ENCODE data around the gene PLXNA4. TPM values are rescaled to one million over a fixed set of nuclear protein-coding genes. Genes with fewer than 3 reads are reported as not detected.

The PLXNA4 gene
- total and polyA plus RNA-seq, 4 donors = 0.63 to 4.6 (median 2.1) TPM

- no peak for TF ChIP-seq CTCF (IDR thresholded peaks at IDR 0.05; ENCODE audit: control extremely low read depth, extremely low read depth)
- ATAC-seq (ENCODE audit: insufficient read depth, low FRiP score) = no peak
- H3K27ac ChIP-seq (ENCODE audit: low read depth in 1 of 2, low read length in 1 of 2) = no peak overlapping the region
- peaks cover 0 to 4% (median 0%) of the 10 kb centered on the region in 3 donors for H3K27me3 ChIP-seq (ENCODE audit: control insufficient read depth in 3 of 3, insufficient read depth in 3 of 3, low read length in 2 of 3)
- no peaks in the 10 kb centered on the region for H3K9me3 ChIP-seq (ENCODE audit: control insufficient read depth in 4 of 4, insufficient read depth in 3 of 4, low read length in 3 of 4)
- peaks cover 0 to 8% (median 0%) of the 10 kb centered on the region in 5 donors for H3K4me1 ChIP-seq (ENCODE audit: control insufficient read depth in 5 of 5, insufficient read depth in 5 of 5, low read length in 5 of 5)
- H3K4me3 ChIP-seq = no peak overlapping the region
- no peak overlapping the region for H3K9ac ChIP-seq (ENCODE audit: insufficient read depth in 1 of 2, low read length in 2 of 2)
- no peak for DNase-seq
- 48 to 49% methylated on average over 2 of the region's 2 CpGs for WGBS, 2 donors
- H3K36me3 ChIP-seq (ENCODE audit: control insufficient read depth in 4 of 4, insufficient read depth in 4 of 4, low read length in 4 of 4) = no peaks in the 10 kb centered on the region
Observed at GRCh38 chr7:132461032-132461592, 115.2 kb downstream of the PLXNA4 start.

- no peak for ATAC-seq (ENCODE audit: insufficient read depth, low FRiP score)
- TF ChIP-seq CTCF (IDR thresholded peaks at IDR 0.05; ENCODE audit: control extremely low read depth, extremely low read depth) = no peak
- no peak overlapping the region for H3K4me3 ChIP-seq
- H3K36me3 ChIP-seq (ENCODE audit: control insufficient read depth in 4 of 4, insufficient read depth in 4 of 4, low read length in 4 of 4) = no peaks in the 10 kb centered on the region
- H3K9ac ChIP-seq (ENCODE audit: insufficient read depth in 1 of 2, low read length in 2 of 2) = no peak overlapping the region
- H3K27me3 ChIP-seq (ENCODE audit: control insufficient read depth in 3 of 3, insufficient read depth in 3 of 3, low read length in 2 of 3) = peaks cover 0 to 4% (median 0%) of the 10 kb centered on the region in 3 donors
- DNase-seq = no peak
- WGBS, 2 donors = 89 to 94% methylated on average over 10 of the region's 10 CpGs
- peaks cover 0 to 3% (median 0%) of the 10 kb centered on the region in 5 donors for H3K4me1 ChIP-seq (ENCODE audit: control insufficient read depth in 5 of 5, insufficient read depth in 5 of 5, low read length in 5 of 5)
- peaks cover 0 to 2% (median 0%) of the 10 kb centered on the region in 4 donors for H3K9me3 ChIP-seq (ENCODE audit: control insufficient read depth in 4 of 4, insufficient read depth in 3 of 4, low read length in 3 of 4)
- H3K27ac ChIP-seq (ENCODE audit: low read depth in 1 of 2, low read length in 1 of 2) = no peak overlapping the region
Observed at GRCh38 chr7:132458729-132459128, 117.5 kb downstream of the PLXNA4 start.

- WGBS, 2 donors = 79 to 86% methylated on average over 3 of the region's 3 CpGs
- H3K27ac ChIP-seq (ENCODE audit: low read depth in 1 of 2, low read length in 1 of 2) = no peak overlapping the region
- no peak for ATAC-seq (ENCODE audit: insufficient read depth, low FRiP score)
- no peak overlapping the region for H3K4me3 ChIP-seq
- TF ChIP-seq CTCF (IDR thresholded peaks at IDR 0.05; ENCODE audit: control extremely low read depth, extremely low read depth) = no peak
- H3K9ac ChIP-seq (ENCODE audit: insufficient read depth in 1 of 2, low read length in 2 of 2) = no peak overlapping the region
- H3K9me3 ChIP-seq (ENCODE audit: control insufficient read depth in 4 of 4, insufficient read depth in 3 of 4, low read length in 3 of 4) = peaks cover 0 to 2% (median 0%) of the 10 kb centered on the region in 4 donors
- peaks cover 0 to 4% (median 0%) of the 10 kb centered on the region in 3 donors for H3K27me3 ChIP-seq (ENCODE audit: control insufficient read depth in 3 of 3, insufficient read depth in 3 of 3, low read length in 2 of 3)
- DNase-seq = no peak
- no peaks in the 10 kb centered on the region for H3K4me1 ChIP-seq (ENCODE audit: control insufficient read depth in 5 of 5, insufficient read depth in 5 of 5, low read length in 5 of 5)
- H3K36me3 ChIP-seq (ENCODE audit: control insufficient read depth in 4 of 4, insufficient read depth in 4 of 4, low read length in 4 of 4) = no peaks in the 10 kb centered on the region
Observed at GRCh38 chr7:132457658-132458057, 118.6 kb downstream of the PLXNA4 start.

- H3K9ac ChIP-seq (ENCODE audit: insufficient read depth in 1 of 2, low read length in 2 of 2) = no peak overlapping the region
- H3K36me3 ChIP-seq (ENCODE audit: control insufficient read depth in 4 of 4, insufficient read depth in 4 of 4, low read length in 4 of 4) = no peaks in the 10 kb centered on the region
- no peak overlapping the region for H3K27ac ChIP-seq (ENCODE audit: low read depth in 1 of 2, low read length in 1 of 2)
- peaks cover 0 to 8% (median 0%) of the 10 kb centered on the region in 4 donors for H3K9me3 ChIP-seq (ENCODE audit: control insufficient read depth in 4 of 4, insufficient read depth in 3 of 4, low read length in 3 of 4)
- H3K4me3 ChIP-seq = no peak overlapping the region
- ATAC-seq (ENCODE audit: insufficient read depth, low FRiP score) (no peak), DNase-seq (no peak)
- 65 to 79% methylated on average over 7 of the region's 7 CpGs for WGBS, 2 donors
- H3K4me1 ChIP-seq (ENCODE audit: control insufficient read depth in 5 of 5, insufficient read depth in 5 of 5, low read length in 5 of 5) = no peaks in the 10 kb centered on the region
- no peak for TF ChIP-seq CTCF (IDR thresholded peaks at IDR 0.05; ENCODE audit: control extremely low read depth, extremely low read depth)
- peaks cover 0 to 4% (median 0%) of the 10 kb centered on the region in 3 donors for H3K27me3 ChIP-seq (ENCODE audit: control insufficient read depth in 3 of 3, insufficient read depth in 3 of 3, low read length in 2 of 3)
Observed at GRCh38 chr7:132456418-132456817, 119.9 kb downstream of the PLXNA4 start.
